ENCODE results near the gene TMPRSS12. TPM values are rescaled to one million over a fixed set of nuclear protein-coding genes. Genes with fewer than 3 reads are reported as not detected.
"Not testable (repeated sequence)": the region's sequence is repeated elsewhere in the genome, so short reads cannot be mapped to it uniquely, and the experiment has no call there.

TMPRSS12 gene
- total RNA-seq, 2 donors from 2014 or later: not detected

DNA sequence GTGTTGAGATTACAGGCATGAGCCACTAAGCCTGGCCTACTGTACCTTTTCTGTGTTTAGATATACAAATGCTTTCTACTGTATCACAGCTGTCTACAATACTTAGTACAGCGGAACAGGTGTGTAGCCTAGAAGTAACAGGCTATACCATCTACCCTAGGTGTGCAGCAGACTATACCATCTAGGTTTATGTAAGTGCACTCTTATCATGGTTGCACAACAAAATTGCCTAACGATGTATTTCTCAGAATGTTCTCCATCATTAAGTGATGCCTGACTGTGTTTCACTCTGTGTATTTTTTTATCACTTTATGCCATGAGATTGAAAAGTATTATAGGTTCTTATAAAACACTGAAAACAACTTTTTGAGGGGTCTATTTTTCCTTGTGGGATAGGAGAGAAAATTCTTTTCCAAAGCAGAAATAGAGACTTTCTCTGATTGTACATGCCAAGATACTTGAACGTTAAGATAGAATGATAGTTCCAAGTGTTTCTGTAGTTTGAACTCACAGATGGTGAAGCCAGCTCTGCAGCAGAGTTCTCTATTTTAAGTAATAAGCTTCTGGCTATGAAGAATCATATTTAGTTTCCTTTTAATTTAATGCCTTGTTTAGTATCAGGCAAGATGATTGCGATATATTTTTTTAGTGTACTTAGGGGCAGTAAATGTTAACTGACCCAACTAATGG, 17.0 kb downstream of the TMPRSS12 start:
- no peak for ATAC-seq
- H3K27ac ChIP-seq: no peak overlapping the region
- TF ChIP-seq, protein P1, sequence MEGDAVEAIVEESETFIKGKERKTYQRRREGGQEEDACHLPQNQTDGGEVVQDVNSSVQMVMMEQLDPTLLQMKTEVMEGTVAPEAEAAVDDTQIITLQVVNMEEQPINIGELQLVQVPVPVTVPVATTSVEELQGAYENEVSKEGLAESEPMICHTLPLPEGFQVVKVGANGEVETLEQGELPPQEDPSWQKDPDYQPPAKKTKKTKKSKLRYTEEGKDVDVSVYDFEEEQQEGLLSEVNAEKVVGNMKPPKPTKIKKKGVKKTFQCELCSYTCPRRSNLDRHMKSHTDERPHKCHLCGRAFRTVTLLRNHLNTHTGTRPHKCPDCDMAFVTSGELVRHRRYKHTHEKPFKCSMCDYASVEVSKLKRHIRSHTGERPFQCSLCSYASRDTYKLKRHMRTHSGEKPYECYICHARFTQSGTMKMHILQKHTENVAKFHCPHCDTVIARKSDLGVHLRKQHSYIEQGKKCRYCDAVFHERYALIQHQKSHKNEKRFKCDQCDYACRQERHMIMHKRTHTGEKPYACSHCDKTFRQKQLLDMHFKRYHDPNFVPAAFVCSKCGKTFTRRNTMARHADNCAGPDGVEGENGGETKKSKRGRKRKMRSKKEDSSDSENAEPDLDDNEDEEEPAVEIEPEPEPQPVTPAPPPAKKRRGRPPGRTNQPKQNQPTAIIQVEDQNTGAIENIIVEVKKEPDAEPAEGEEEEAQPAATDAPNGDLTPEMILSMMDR (IDR thresholded peaks at IDR 0.05): no peak
- TF ChIP-seq POLR2A (IDR thresholded peaks at IDR 0.05): no peak
- no peak for DNase-seq
- intact Hi-C loops (cut with DNase I): no loop called here
- no peaks in the 10 kb centered on the region for H3K27me3 ChIP-seq
- H3K9me3 ChIP-seq: no peaks in the 10 kb centered on the region
- no peaks in the 10 kb centered on the region for H3K4me1 ChIP-seq
- H3K4me3 ChIP-seq: no peak overlapping the region
- no peaks in the 10 kb centered on the region for H3K36me3 ChIP-seq (replicated peaks in 1 of 2; ENCODE audit: insufficient read depth in 1 of 2, low read depth in 2 of 2)
- 69 to 71% methylated on average over 4 of the region's 4 CpGs for WGBS, 2 donors

DNA sequence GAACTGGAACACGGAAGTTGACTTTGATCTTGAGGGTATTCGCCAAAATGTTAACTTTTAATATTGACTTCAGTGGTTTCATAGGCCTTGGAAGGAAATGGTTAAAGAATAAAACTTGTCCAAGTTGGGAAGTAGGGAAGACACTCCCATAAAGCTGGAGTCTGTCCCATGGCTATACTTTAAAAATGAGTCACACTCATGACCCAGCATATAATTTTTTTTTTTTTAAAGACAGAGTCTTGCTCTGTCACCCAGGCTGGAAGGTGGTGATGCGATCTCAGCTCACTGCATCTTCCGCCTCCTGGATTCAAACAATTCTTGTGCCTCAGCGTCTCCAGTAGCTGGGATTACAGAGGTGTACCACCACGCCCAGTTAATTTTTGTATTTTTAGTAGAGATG, 19.6 kb downstream of the TMPRSS12 start:
- Histone ChIP-seq H3K36me3 (replicated peaks in 1 of 2; ENCODE audit: insufficient read depth in 1 of 2, low read depth in 2 of 2) (no peaks in the 10 kb centered on the region), H3K4me1 (no peaks in the 10 kb centered on the region), H3K27ac (no peak overlapping the region), H3K4me3 (no peak overlapping the region), H3K27me3 (no peaks in the 10 kb centered on the region), H3K9me3 (no peaks in the 10 kb centered on the region)
- intact Hi-C loops (cut with DNase I): no loop called here
- DNase-seq: no peak
- TF ChIP-seq POLR2A (IDR thresholded peaks at IDR 0.05): no peak
- TF ChIP-seq, protein P1 (IDR thresholded peaks at IDR 0.05): no peak
- WGBS, 2 donors: 91 to 95% methylated on average over 6 of the region's 6 CpGs
- no peak for ATAC-seq

DNA sequence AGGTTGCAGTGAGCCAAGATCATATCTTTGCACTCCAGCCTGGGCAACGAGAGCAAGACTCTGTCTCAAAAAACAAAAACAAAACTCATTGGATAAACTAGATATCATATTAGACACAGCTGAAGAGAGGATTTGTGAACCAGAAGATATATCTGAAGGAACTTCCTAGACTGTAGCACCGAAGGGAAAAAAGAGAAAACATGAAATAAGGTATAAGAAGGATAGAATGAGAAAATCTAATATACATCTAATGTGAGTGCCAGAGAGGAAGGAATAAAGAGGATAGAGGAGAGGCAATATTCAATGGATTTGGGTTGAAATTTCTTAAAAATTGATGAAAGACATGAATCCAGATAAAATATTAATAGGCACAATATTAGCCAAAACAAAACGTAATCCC, 22.5 kb downstream of the TMPRSS12 start:
- no peak overlapping the region for H3K27ac ChIP-seq
- H3K4me1 ChIP-seq: no peaks in the 10 kb centered on the region
- no peaks in the 10 kb centered on the region for H3K9me3 ChIP-seq
- no peaks in the 10 kb centered on the region for H3K36me3 ChIP-seq (replicated peaks in 1 of 2; ENCODE audit: insufficient read depth in 1 of 2, low read depth in 2 of 2)
- DNase-seq (no peak), ATAC-seq (no peak)
- 85% methylated on average over 3 of the region's 3 CpGs for WGBS, 2 donors
- TF ChIP-seq POLR2A (IDR thresholded peaks at IDR 0.05): no peak
- TF ChIP-seq, protein P1 (IDR thresholded peaks at IDR 0.05): no peak
- H3K27me3 ChIP-seq: no peaks in the 10 kb centered on the region
- intact Hi-C loops (cut with DNase I): no loop called here
- no peak overlapping the region for H3K4me3 ChIP-seq

DNA sequence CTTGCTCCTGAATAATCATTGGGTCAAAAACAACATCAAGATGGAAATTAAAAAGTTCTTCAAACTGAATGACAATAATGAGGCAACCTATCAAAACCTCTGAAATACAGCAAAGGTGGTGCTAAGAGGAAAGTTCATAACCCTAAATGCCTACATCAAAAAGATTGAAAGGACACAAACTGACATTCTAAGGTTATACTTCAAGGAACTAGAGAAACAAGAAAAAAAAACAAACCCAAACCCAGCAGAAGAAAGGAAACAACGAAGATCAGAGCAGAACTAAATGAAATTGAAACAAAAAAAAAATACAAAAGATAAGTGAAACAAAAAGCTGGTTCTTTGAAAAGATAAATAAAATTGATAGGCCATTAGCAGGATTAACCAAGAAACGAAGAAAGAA, 26.2 kb downstream of the TMPRSS12 start:
- WGBS, 2 donors: 21 to 61% methylated on average over 2 of the region's 2 CpGs
- H3K4me1 ChIP-seq; ATAC-seq; H3K9me3 ChIP-seq; H3K27ac ChIP-seq; H3K27me3 ChIP-seq; H3K36me3 ChIP-seq (replicated peaks in 1 of 2; ENCODE audit: insufficient read depth in 1 of 2, low read depth in 2 of 2); DNase-seq; H3K4me3 ChIP-seq; intact Hi-C loops (cut with DNase I): not testable (repeated sequence)

DNA sequence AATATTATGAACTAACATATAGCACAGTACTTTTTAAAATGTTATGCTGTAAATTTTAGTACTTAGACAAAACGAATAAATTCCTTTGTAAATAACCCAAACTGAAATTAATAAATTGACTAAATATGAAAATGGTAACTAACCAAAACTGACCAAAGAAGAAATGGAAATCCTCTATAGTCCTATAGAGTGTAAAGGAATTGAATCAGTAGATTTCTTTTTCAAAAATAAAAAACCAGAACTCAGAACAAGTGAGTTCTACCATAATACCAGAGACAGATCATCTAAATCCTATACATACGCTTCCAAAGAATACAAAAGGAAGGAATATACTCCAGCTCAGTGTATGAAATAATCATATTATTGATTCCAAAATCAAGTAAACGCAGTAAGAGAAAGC, 39.8 kb downstream of the TMPRSS12 start:
- DNase-seq (no peak), ATAC-seq (no peak)
- no peak overlapping the region for H3K27ac ChIP-seq
- intact Hi-C loops (cut with DNase I): no loop called here
- H3K9me3 ChIP-seq: no peaks in the 10 kb centered on the region
- TF ChIP-seq POLR2A (IDR thresholded peaks at IDR 0.05): no peak
- TF ChIP-seq, protein P1 (IDR thresholded peaks at IDR 0.05): no peak
- no peak overlapping the region for H3K4me3 ChIP-seq
- no peaks in the 10 kb centered on the region for H3K27me3 ChIP-seq
- no peaks in the 10 kb centered on the region for H3K36me3 ChIP-seq (replicated peaks in 1 of 2; ENCODE audit: insufficient read depth in 1 of 2, low read depth in 2 of 2)
- H3K4me1 ChIP-seq: no peaks in the 10 kb centered on the region
- 93 to 94% methylated on average over 3 of the region's 3 CpGs for WGBS, 2 donors
